H1 (cell line): ENCODE results near the gene PPM1G. TPM values are rescaled to one million over a fixed set of nuclear protein-coding genes. Genes with fewer than 3 reads are reported as not detected.

Source experiments
- CTCF ChIA-PET: fragments of 300-600 bp; sonication (Branson Sonifier 250); formaldehyde crosslinking; loops from one replicate; lab custom pipeline; 2021; ENCODE audit not compliant: partially characterized antibody; lab: Charles Lee
- POLR2A ChIA-PET: fragments of 300-600 bp; sonication (Branson Sonifier 250); formaldehyde crosslinking; loops from one replicate; lab custom pipeline; 2021; ENCODE audit warnings: inconsistent platforms; ENCODE audit not compliant: partially characterized antibody; lab: Charles Lee
- DNase-seq, 2 experiments: peaks; one replicate each; pipeline versions ENCODE4 v3.0.0 to v3.0.0-alpha.2; 2010 to 2022; ENCODE audit warnings: low spot score in 2 of 2, low read depth in 1 of 2, mixed read lengths in 1 of 2
- FAIRE-seq: peaks from 2 replicates; lab custom pipeline; 2011; peaks lifted over from hg19 to GRCh38; lab: Jason Lieb, UNC
- H2AFZ ChIP-seq: 2 replicates; pipeline ENCODE4 v1.8.1; 2012; ENCODE audit warnings: low read length, inconsistent platforms
- H2AK5ac ChIP-seq: 2 replicates; pipeline ENCODE4 v1.6.1; 2013; ENCODE audit warnings: low read depth, low read length
- H2BK120ac ChIP-seq: replicated peaks from 2 replicates; pipeline ENCODE3; 2013; ENCODE audit warnings: low read depth, low read length, inconsistent platforms
- H2BK12ac ChIP-seq: 2 replicates; pipeline ENCODE4 v1.6.1; 2013; ENCODE audit warnings: low read depth, low read length
- H2BK15ac ChIP-seq: 2 replicates; pipeline ENCODE4 v1.6.1; 2013; ENCODE audit warnings: low read length
- H2BK20ac ChIP-seq: 2 replicates; pipeline ENCODE4 v1.6.1; 2013; ENCODE audit warnings: low read length
- H2BK5ac ChIP-seq: 2 replicates; pipeline ENCODE4 v1.6.1; 2013; ENCODE audit warnings: low read depth, low read length
- H3K14ac ChIP-seq: 2 replicates; pipeline ENCODE4 v1.6.1; 2013; ENCODE audit warnings: inconsistent platforms; ENCODE audit not compliant: insufficient read length
- H3K18ac ChIP-seq: 2 replicates; pipeline ENCODE4 v1.6.1; 2013; ENCODE audit warnings: low read length; ENCODE audit errors: extremely low read depth
- H3K23ac ChIP-seq: 2 replicates; pipeline ENCODE4 v1.6.1; 2013; ENCODE audit warnings: inconsistent platforms; ENCODE audit not compliant: insufficient read length
- H3K23me2 ChIP-seq: 2 replicates; pipeline ENCODE4 v1.6.1; 2013; ENCODE audit warnings: low read depth, low read length
- H3K27ac ChIP-seq: 2 replicates; pipeline ENCODE4 v1.6.1; 2011; ENCODE audit warnings: low read depth, low read length, inconsistent platforms
- H3K27me3 ChIP-seq, 4 experiments: replicated peaks in 1 of 4; 1 replicate in 1 of 4; 2 replicates in 3 of 4; pipeline versions ENCODE4 v1.6.1 to v1.8.1; 2011 to 2013; ENCODE audit warnings: low read length in 3 of 4, mild to moderate bottlenecking in 3 of 4, inconsistent platforms in 2 of 4, mixed read lengths in 2 of 4, moderate library complexity in 1 of 4; ENCODE audit not compliant: control insufficient read depth in 3 of 4, insufficient read depth in 3 of 4; ENCODE audit errors: extremely low read depth in 1 of 4
- H3K36me3 ChIP-seq, 4 experiments: 2 replicates each; pipeline versions ENCODE4 v1.6.1 to v1.8.1; 2011 to 2013; ENCODE audit warnings: mild to moderate bottlenecking in 4 of 4, low read length in 3 of 4, moderate library complexity in 2 of 4, control low read depth in 1 of 4, inconsistent platforms in 1 of 4; ENCODE audit not compliant: insufficient read depth in 4 of 4, control insufficient read depth in 2 of 4
- H3K4ac ChIP-seq: replicated peaks from 2 replicates; pipeline ENCODE3; 2013; ENCODE audit warnings: low read length, low read depth, mixed read lengths, inconsistent platforms; ENCODE audit not compliant: insufficient read length
- H3K4me1 ChIP-seq, 4 experiments: replicated peaks in 1 of 4; 1 replicate in 1 of 4; 2 replicates in 3 of 4; pipeline versions ENCODE4 v1.6.1 to v1.8.1; 2011 to 2013; ENCODE audit warnings: low read length in 3 of 4, inconsistent platforms in 2 of 4, mixed read lengths in 1 of 4; ENCODE audit not compliant: insufficient read depth in 4 of 4, control insufficient read depth in 3 of 4
- H3K4me2 ChIP-seq, 2 experiments: 2 replicates each; pipeline versions ENCODE4 v1.6.1 to v1.8.1; 2011 to 2013; ENCODE audit warnings: low read depth in 2 of 2, low read length in 2 of 2, control low read depth in 1 of 2, inconsistent platforms in 1 of 2, mild to moderate bottlenecking in 1 of 2; ENCODE audit not compliant: insufficient read depth in 1 of 2
- H3K4me3 ChIP-seq, 4 experiments: fragments of 200-600, 300-600 bp in 1 of 4; sonication (generic), shearing (Covaris generic), sonication (Bioruptor Twin) in 1 of 4; 2 replicates each; pipeline versions ENCODE4 v1.5.1 to v1.8.1; 2011 to 2016; ENCODE audit warnings: low read length in 4 of 4, low read depth in 3 of 4, control low read depth in 2 of 4, inconsistent platforms in 2 of 4, mild to moderate bottlenecking in 2 of 4, mixed read lengths in 1 of 4, moderate library complexity in 1 of 4; ENCODE audit not compliant: insufficient read depth in 2 of 4; ENCODE audit errors: extremely low read depth in 1 of 4
- H3K56ac ChIP-seq: replicated peaks from 2 replicates; pipeline ENCODE3; 2013; ENCODE audit warnings: low read depth, mild to moderate bottlenecking, mixed read lengths, low read length, inconsistent platforms; ENCODE audit not compliant: insufficient read length
- H3K79me1 ChIP-seq: 2 replicates; pipeline ENCODE4 v1.6.1; 2013; ENCODE audit warnings: low read depth, low read length, control low read depth
- H3K79me2 ChIP-seq, 2 experiments: 2 replicates each; pipeline versions ENCODE4 v1.6.1 to v1.8.1; 2012 to 2013; ENCODE audit warnings: low read length in 2 of 2, mild to moderate bottlenecking in 2 of 2, inconsistent platforms in 1 of 2; ENCODE audit not compliant: insufficient read depth in 2 of 2, control insufficient read depth in 1 of 2
- H3K9ac ChIP-seq, 4 experiments: replicated peaks in 1 of 4; 1 replicate in 1 of 4; 2 replicates in 3 of 4; pipeline versions ENCODE4 v1.6.1 to v1.8.1; 2011 to 2013; ENCODE audit warnings: low read depth in 3 of 4, low read length in 3 of 4, control low read depth in 2 of 4, mild to moderate bottlenecking in 2 of 4, moderate library complexity in 2 of 4, inconsistent platforms in 1 of 4; ENCODE audit errors: extremely low read depth in 1 of 4
- H3K9me3 ChIP-seq, 2 experiments: 2 replicates each; pipeline versions ENCODE4 v1.6.1 to v1.8.1; 2012 to 2013; ENCODE audit warnings: mild to moderate bottlenecking in 2 of 2, moderate library complexity in 2 of 2, control low read depth in 1 of 2, inconsistent platforms in 1 of 2, low read depth in 1 of 2, low read length in 1 of 2, mixed read lengths in 1 of 2; ENCODE audit not compliant: insufficient read depth in 2 of 2
- H4K20me1 ChIP-seq, 2 experiments: replicated peaks in 1 of 2; 2 replicates each; pipeline versions ENCODE3 to v1.8.1; 2011 to 2013; ENCODE audit warnings: inconsistent platforms in 2 of 2, low read length in 2 of 2, mild to moderate bottlenecking in 1 of 2; ENCODE audit not compliant: insufficient read depth in 2 of 2, control insufficient read depth in 1 of 2
- H4K5ac ChIP-seq: 2 replicates; pipeline ENCODE4 v1.6.1; 2013; ENCODE audit warnings: low read length, low read depth, mixed read lengths, inconsistent platforms; ENCODE audit not compliant: insufficient read length
- H4K8ac ChIP-seq: 2 replicates; pipeline ENCODE4 v1.8.0; 2013; ENCODE audit warnings: mild to moderate bottlenecking, moderate library complexity, low read length, inconsistent platforms; ENCODE audit not compliant: insufficient read depth; ENCODE audit errors: extremely low read depth
- H4K91ac ChIP-seq: replicated peaks from 2 replicates; pipeline ENCODE3; 2013; ENCODE audit warnings: low read length, mixed read lengths, inconsistent platforms; ENCODE audit not compliant: insufficient read length
- SRF ChIP-seq: IDR thresholded peaks from 2 replicates; pipeline ENCODE4 v1.6.1; 2011; ENCODE audit warnings: mild to moderate bottlenecking, low read depth, low read length, moderate library complexity
- WGBS, 2 experiments: shearing (Covaris generic) in 1 of 2; methylation state at CpG; one replicate each; pipeline versions ENCODE4 v1.1.6 to v1.1.7; 2013 to 2015; ENCODE audit warnings: low lambda C conversion rate in 2 of 2, mixed read lengths in 2 of 2, inconsistent platforms in 1 of 2, low coverage in 1 of 2, missing lambda C conversion rate in 1 of 2; ENCODE audit not compliant: insufficient replicate concordance in 2 of 2, insufficient coverage in 1 of 2, insufficient read length in 1 of 2; ENCODE audit errors: extremely low coverage in 1 of 2, missing lambda C conversion rate in 1 of 2; 5-methylcytosine and 5-hydroxymethylcytosine counted together
- polyA plus RNA-seq, 7 experiments: library from polyadenylated mRNA; depleted of rRNA in 3 of 7; stranded (reverse) in 5 of 7; unstranded in 2 of 7; fragments of >200 nt in 5 of 7; fragments of 200-250 nt in 2 of 7; gene quantifications; 1 replicate in 5 of 7; 2 replicates in 1 of 7; 4 replicates in 1 of 7; pipeline versions ENCODE4 v1.2.1 to v1.2.3, GENCODE V29; 2011 to 2013; ENCODE audit warnings: missing spikeins in 2 of 7, mixed read lengths in 2 of 7
- total RNA-seq: library from RNA; stranded (reverse); fragmentation: NEBNext Ultra II Directional; extraction: Animal tissue kit (Norgen Biotek cat#: 25700); gene quantifications from 2 replicates; pipeline ENCODE4 v1.2.1, GENCODE V29; 2021

PPM1G gene
- total and polyA plus RNA-seq, 2 of the 8 experiments (the other 6 are each of a cell fraction or from before 2014, with no cell fraction given), result 73.3 to 203 TPM

GRCh38 chr2:27372937-27373336, 36.5 kb downstream of the PPM1G start:
- Histone ChIP-seq H3K9ac (no peak overlapping the region), H3K79me2 (peaks cover 2 to 21% of the 10 kb centered on the region in 2 experiments; a peak in 3 of 4 replicates), H3K23me2 (peaks cover 8% of the 10 kb centered on the region), H2AK5ac (no peak overlapping the region), H4K8ac (no peak overlapping the region), H3K56ac (no peak overlapping the region), H3K36me3 (peaks cover 28 to 53% (median 41%) of the 10 kb centered on the region in 4 experiments), H3K18ac (no peak overlapping the region), H4K91ac (no peak overlapping the region), H3K23ac (no peak overlapping the region), H4K20me1 (peaks cover 1 to 15% of the 10 kb centered on the region in 2 experiments), H2BK15ac (no peak overlapping the region), H3K4me1 (peaks cover 0 to 4% (median 2%) of the 10 kb centered on the region in 4 experiments; a peak in 4 of 7 replicates), H3K4me3 (no peak overlapping the region), H3K27me3 (no peaks in the 10 kb centered on the region), H4K5ac (no peak overlapping the region), H3K14ac (no peak overlapping the region), H2AFZ (no peak overlapping the region), H3K27ac (no peak overlapping the region), H2BK20ac (no peak overlapping the region), H3K9me3 (no peaks in the 10 kb centered on the region), H3K4me2 (no peak overlapping the region), H3K79me1 (peaks cover 6% of the 10 kb centered on the region), H2BK12ac (no peak overlapping the region), H2BK5ac (no peak overlapping the region), H3K4ac (no peak overlapping the region), H2BK120ac (no peak overlapping the region)
- ChIA-PET CTCF (interaction anchor here (1.4 to 1.5 kb wide), 2 partner anchors 8 to 16 kb away, joined by 3 read pairs; partner anchors contain the start of genes GTF3C2 and ZNF513), POLR2A (interaction anchor here (1.6 to 9.5 kb wide), 5 partner anchors 7 to 80 kb away, joined by 3 to 135 read pairs (median 48); partner anchors contain the start of genes EIF2B4, GTF3C2, MPV17 and ZNF513)
- 90% methylated on average over 6 of the region's 6 CpGs; no CpG with 5 or more reads in 1 of the 2 experiments for WGBS, 2 experiments
- DNase-seq (no peak), FAIRE-seq (no peak)
- TF ChIP-seq SRF, result no peak
